Activated T-helper 2 cell treated with anti-CD3 and anti-CD28 coated beads, Interferon-gamma antibody, Interleukin-2, Interleukin-4, amounts not matched to agents 10 μg/mL and 5 μg/mL and 100 μg/mL, durations not matched to agents 14 hours and 24 hours and 36 hours (primary cell): ENCODE data around the gene TNFRSF21. TPM values are rescaled to one million over a fixed set of nuclear protein-coding genes. Genes with fewer than 3 reads are reported as not detected.

Source experiments
- DNase-seq: peaks from one replicate; pipeline ENCODE4 v3.0.0; 2021; ENCODE audit warnings: low spot score
- H3K27ac Mint-ChIP-seq: one replicate; pipeline ENCODE4 v1.8.0; 2021; ENCODE audit warnings: mixed read lengths
- H3K27me3 Mint-ChIP-seq: one replicate; pipeline ENCODE4 v1.8.0; 2021; ENCODE audit warnings: low read depth, mixed read lengths
- H3K36me3 Mint-ChIP-seq: one replicate; pipeline ENCODE4 v1.8.0; 2021; ENCODE audit warnings: low read depth, mixed read lengths
- H3K4me1 Mint-ChIP-seq: one replicate; pipeline ENCODE4 v1.8.0; 2021; ENCODE audit warnings: low read depth, mixed read lengths
- H3K4me3 Mint-ChIP-seq: one replicate; pipeline ENCODE4 v1.8.0; 2021; ENCODE audit warnings: low read depth, mild to moderate bottlenecking, moderate library complexity, mixed read lengths
- H3K9me3 Mint-ChIP-seq: one replicate; pipeline ENCODE4 v1.8.0; 2021; ENCODE audit warnings: mixed read lengths
- intact Hi-C: fragments of 100-400 bp; cut with micrococcal nuclease; formaldehyde crosslinking; loops from one replicate; pipeline ENCODE4 v1.15.1; 2023
- total RNA-seq: library from RNA; stranded (reverse); gene quantifications from 2 replicates; pipeline ENCODE4 v1.2.3, GENCODE V29; 2022

TNFRSF21 gene
- total RNA-seq, 1 donor from 2014 or later: 2.7 TPM

DNA sequence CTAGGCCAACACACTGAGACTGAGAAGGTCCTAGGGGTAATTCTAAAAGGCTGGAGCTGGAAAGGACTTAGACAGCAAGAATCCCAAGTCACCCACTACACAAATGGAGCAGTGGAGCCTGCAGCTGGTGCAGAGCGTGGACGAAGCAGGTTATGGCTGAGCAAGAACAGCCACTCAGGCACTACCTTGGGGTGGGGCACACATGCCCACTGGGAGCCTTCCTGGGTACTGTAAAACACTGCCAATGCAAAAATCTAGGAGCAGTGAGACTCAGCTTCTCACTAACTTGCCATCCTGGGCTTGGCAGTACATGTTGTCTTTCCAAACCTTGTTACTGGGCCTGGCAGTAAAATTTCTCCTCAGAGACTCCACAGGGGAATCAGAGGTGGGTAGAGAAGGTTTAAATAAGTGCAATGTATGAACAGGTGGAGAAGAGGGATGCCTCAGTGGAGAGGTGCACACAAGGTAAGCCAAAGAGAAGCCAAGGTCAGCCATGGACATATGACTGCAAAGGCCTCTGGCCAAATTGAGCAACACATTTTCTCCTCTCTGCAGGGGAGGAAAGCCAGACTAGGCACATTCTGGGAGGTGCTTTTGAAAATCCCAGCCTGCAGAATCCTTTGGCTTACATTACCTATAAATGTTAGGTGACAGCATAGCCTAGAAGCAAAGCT, 105.6 kb downstream of the TNFRSF21 start:
- Mint-ChIP-seq H3K27ac (no peak overlapping the region), H3K27me3 (peaks cover 9% of the 10 kb centered on the region)

DNA sequence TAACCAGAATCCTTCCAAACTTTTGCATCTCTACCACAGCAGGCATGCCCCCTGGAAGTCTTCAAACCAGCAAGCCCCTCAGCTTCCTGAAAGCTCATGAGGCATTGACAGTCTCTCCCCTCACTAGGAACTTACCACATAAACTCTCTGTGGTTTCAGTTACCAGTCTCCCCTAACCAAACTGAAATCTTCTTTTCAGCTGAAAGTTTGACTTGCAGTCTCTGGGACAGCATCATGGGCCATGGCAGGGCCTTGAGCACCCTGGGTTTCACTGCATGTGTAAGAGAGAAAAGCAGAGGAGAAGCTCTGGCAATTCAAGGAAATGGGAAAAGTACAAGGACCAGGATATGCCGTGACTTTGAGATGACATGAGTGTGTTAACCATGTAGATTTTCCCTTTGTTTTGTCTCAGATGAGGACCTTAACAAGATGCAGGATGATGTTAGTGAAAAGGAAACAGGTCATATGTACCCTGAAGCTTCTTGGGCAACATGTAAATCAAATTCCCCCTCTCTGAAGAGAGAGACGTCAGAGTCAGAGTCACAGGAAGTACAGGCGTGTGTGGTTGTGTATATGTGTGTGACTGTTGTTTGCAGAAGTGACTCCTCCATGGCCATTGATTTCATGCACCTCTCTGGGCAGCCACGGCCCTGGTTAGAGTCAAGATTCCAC, 106.3 kb downstream of the TNFRSF21 start:
- Mint-ChIP-seq H3K4me1 (peaks cover 14% of the 10 kb centered on the region), H3K27ac (peak overlapping the region; percentile 57), H3K36me3 (no peaks in the 10 kb centered on the region), H3K4me3 (no peak overlapping the region), H3K9me3 (no peaks in the 10 kb centered on the region), H3K27me3 (peaks cover 9% of the 10 kb centered on the region)
- DNase-seq: no peak
- intact Hi-C loops: no loop called here

More for the DNA sequence above, 105.6 kb downstream of the TNFRSF21 start:
- H3K4me1 Mint-ChIP-seq: peaks cover 14% of the 10 kb centered on the region
- H3K4me3 Mint-ChIP-seq: no peak overlapping the region
- intact Hi-C loops: no loop called here
- H3K36me3 Mint-ChIP-seq: no peaks in the 10 kb centered on the region
- H3K9me3 Mint-ChIP-seq: no peaks in the 10 kb centered on the region
- DNase-seq: no peak

DNA sequence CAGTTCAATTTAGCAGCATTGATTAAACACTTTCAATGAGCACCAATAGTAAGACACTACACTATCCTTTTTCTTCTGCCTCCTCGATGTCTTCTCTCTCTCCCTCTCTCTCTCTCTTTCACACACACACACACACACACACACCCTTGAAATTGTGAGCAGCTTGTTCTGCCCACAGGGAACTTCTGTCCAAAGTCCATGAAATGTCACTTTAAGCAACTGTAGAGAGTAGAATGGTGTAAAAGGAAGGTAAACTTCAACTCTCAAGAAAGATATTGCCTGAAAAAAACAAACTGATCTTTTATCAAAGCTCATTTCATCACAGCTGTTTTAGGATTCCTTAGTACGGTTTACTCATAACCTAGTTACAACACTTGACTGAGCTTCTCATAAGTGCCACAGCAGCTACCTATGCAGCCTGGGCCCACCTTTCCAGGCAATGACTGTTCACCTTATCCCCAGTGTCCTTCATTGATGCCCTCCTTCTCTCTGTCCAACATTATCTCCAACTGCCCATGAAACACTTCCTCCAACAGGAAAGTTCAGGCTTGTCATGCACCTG, 107.0 kb downstream of the TNFRSF21 start:
- Mint-ChIP-seq H3K27me3 (peaks cover 9% of the 10 kb centered on the region), H3K36me3 (no peaks in the 10 kb centered on the region), H3K4me3 (no peak overlapping the region), H3K4me1 (peaks cover 20% of the 10 kb centered on the region), H3K9me3 (no peaks in the 10 kb centered on the region), H3K27ac (no peak overlapping the region)
- intact Hi-C loops: no loop called here
- no peak for DNase-seq

DNA sequence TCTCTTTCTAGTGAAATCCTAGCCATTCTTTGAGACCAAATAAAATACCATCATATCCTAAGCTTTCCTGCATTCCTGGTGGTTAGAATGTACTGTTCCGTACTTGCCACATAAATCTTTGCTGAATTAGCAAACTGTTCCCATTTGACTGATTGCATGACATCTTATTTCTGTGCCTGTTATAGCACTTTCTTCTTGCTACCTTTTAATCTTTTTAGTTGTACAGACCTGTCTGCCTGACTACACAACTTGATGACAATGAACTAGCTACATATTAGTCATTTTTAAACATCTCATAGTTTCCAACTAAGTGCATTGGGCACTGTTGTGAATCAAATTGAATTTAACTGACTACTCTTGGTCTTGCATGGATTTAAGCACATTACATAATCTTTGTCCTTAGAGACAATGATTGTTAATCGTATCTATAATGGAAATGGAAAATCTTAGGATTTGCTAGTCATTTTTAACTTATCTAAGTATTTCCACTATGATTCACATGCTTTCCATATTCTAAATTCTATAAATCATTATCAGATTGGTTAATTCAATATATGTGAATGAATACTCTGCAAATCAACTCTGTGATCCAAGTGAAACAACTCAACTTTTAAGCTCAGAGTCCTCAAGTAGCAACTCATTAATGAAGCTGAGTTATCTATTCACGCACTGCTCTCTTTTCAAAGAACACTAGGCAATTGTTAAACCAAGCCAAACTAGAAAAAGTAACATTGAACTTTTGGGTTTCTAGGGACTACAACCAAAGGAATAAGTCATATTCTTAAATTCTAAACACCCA, 109.0 kb downstream of the TNFRSF21 start:
- Mint-ChIP-seq H3K27me3 (peaks cover 6% of the 10 kb centered on the region), H3K4me1 (peaks cover 21% of the 10 kb centered on the region), H3K27ac (no peak overlapping the region), H3K36me3 (no peaks in the 10 kb centered on the region), H3K9me3 (no peaks in the 10 kb centered on the region), H3K4me3 (no peak overlapping the region)
- DNase-seq: no peak
- intact Hi-C loops: no loop called here

DNA sequence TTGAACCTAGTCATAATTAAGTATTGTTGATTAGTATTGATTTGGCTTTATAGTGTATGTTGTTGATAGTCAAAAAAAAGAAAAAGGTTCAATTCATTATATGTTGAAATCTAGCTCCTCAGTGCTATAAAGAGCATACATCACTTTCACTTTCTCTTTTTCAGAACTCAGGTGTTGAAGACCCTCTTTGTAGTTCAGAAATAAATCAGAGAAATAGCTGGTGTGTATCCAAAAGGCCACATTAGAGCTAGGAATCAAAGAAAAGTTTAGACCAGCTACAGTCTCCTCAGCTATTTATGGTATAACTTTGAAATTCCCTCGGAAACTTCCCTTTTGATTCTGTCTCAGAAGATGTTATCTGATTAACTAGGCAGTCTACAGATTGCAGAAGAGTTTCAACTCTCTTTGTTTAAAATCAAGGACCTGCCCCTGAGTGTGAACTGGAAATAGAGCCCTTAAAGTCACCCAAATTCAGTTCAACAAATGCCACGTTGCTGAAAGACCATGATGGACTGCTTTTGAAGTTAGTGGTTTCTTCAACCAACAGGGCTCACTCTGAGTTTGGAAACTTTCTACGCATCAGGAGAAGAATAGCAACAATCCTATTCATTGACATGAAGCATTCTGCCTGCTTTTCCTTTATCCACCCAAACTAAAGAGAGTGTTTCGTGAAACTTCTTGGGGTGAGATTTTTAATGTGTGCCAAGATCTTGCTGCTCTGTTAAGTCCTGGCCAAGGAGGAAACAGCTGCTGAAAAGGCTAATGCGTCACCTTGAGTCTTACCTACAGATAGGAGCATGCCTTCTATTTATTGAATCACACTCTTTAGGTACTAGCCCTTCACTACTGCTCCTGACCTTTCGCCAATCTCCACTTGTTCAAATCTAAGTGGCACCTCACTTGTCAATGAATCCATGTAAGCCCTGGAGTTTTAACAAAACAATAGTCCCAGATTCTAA, 111.7 kb downstream of the TNFRSF21 start:
- Mint-ChIP-seq H3K27me3 (peaks cover 6% of the 10 kb centered on the region), H3K9me3 (no peaks in the 10 kb centered on the region), H3K4me1 (peaks cover 8% of the 10 kb centered on the region), H3K4me3 (peak overlapping the region; percentile 26), H3K36me3 (no peaks in the 10 kb centered on the region), H3K27ac (no peak overlapping the region)
- DNase-seq: no peak
- intact Hi-C loops: no loop called here

DNA sequence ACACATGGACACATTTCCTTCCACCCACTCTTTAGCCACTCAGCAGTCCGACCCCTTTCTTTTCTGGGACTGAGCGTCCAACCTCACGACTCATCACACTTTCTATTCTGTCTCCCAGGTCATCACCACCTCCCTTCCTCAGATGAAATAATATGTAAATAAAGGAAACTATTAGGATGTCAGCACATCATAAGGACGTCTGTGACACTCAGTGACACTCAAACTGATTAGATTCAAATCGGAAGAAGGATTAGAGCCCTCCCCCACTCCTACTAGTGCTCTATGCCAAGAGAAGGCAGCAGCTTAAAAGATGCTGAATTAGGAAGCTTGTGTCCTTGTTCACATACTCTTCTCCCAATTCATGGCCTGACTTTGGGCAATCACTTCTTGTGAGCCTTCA, 113.6 kb downstream of the TNFRSF21 start:
- Mint-ChIP-seq H3K36me3 (no peaks in the 10 kb centered on the region), H3K27me3 (peaks cover 6% of the 10 kb centered on the region), H3K4me3 (no peak overlapping the region), H3K27ac (no peak overlapping the region), H3K9me3 (no peaks in the 10 kb centered on the region), H3K4me1 (peaks cover 7% of the 10 kb centered on the region)
- DNase-seq: no peak
- intact Hi-C loops: no loop called here

DNA sequence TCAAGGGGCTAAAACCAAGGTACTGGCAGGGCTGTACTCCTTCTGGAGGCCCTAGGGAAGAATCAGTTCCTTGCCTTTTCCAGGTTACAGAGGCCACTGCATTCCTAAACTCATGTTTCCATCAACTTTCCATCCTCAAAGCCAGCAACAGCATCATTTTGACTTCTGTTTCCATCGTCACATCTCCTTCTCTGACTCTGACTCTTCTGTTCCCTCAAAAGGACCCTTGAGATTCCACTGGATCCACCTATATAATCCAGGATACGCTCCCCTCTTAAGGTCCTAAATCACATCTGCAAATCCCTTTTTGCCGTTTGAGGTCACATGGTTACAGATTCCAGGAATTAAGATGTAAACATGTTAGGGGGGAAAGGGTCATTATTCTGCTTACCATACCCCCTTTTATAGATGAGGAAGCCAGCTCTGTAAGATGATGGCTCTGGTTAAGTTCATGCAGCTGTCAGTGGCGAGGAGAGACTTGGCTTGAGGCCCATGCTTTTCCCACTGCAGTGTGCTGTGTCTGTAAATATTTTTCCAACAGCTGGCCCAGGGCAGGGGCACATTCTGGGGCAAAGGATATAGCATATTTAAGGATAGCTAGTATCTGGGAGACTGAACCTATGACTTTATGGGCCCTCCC, 114.6 kb downstream of the TNFRSF21 start:
- H3K36me3 Mint-ChIP-seq: no peaks in the 10 kb centered on the region

DNA sequence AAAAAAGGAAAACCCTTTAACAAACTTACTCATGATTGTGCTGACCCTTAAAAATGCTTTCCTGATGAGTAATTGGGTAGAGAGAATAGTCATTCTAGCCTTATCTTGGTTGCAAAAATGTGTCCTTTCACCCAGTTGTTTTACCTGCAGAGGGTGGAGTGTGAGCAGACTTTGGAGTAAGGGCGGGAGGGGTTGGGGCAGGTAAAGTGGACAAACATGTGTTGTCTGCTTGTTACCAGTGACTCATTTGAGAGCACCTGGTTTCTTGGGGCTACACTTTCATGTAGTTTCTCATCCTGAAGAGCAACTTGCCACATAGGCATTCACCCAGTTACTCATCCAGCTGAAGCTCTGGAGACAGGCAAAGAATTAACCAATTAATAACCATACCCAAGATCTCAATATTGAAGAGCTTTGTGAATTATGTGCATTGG, 121.1 kb downstream of the TNFRSF21 start:
- DNase-seq: no peak
- no peak overlapping the region for H3K4me3 Mint-ChIP-seq
- H3K36me3 Mint-ChIP-seq: no peaks in the 10 kb centered on the region
- H3K9me3 Mint-ChIP-seq: no peaks in the 10 kb centered on the region
- H3K27me3 Mint-ChIP-seq: peaks cover 6% of the 10 kb centered on the region
- no peaks in the 10 kb centered on the region for H3K4me1 Mint-ChIP-seq
- intact Hi-C loops: no loop called here
- H3K27ac Mint-ChIP-seq: no peak overlapping the region

More for the DNA sequence above, 114.6 kb downstream of the TNFRSF21 start:
- H3K9me3 Mint-ChIP-seq: no peaks in the 10 kb centered on the region
- H3K27ac Mint-ChIP-seq: no peak overlapping the region
- peaks cover 6% of the 10 kb centered on the region for H3K27me3 Mint-ChIP-seq
- peaks cover 7% of the 10 kb centered on the region for H3K4me1 Mint-ChIP-seq
- H3K4me3 Mint-ChIP-seq: no peak overlapping the region
- intact Hi-C loops: no loop called here
- no peak for DNase-seq

DNA sequence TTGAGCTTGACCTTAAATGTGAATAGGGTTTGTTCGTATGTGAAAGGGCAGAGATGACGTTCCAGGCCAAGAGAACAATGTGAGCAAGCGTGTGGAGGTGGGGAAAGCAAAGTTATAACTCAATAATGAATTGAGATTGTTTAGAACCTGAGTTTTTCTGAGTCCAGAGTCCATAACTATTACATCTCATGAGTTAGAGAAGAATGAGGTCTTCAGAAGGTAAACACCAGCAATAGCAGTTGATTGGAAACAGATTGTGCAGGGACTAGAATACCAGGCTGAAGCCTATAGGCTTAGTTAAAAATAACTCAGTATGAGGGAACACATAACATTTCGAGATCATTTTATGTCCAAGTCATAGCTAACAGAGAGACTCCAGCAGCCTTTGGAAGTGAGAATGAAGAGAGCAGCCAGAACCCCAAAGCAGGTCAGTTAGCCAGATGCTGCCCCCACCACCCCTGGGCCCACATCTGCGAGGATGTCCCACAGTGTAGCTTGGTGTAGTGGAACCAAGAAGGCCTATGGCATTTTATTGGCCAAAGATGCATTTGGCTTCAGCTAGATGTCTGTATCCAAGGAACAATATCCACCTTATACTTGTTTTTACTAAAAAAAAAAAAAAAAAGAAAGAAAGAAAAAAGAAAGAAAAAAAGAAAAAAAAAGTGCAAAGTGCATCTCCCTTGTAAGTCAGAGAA, 121.7 kb downstream of the TNFRSF21 start:
- DNase-seq: no peak
- no peaks in the 10 kb centered on the region for H3K36me3 Mint-ChIP-seq
- H3K27me3 Mint-ChIP-seq: peaks cover 6% of the 10 kb centered on the region
- intact Hi-C loops: no loop called here
- no peak overlapping the region for H3K4me3 Mint-ChIP-seq
- no peaks in the 10 kb centered on the region for H3K9me3 Mint-ChIP-seq
- no peaks in the 10 kb centered on the region for H3K4me1 Mint-ChIP-seq
- H3K27ac Mint-ChIP-seq: no peak overlapping the region

DNA sequence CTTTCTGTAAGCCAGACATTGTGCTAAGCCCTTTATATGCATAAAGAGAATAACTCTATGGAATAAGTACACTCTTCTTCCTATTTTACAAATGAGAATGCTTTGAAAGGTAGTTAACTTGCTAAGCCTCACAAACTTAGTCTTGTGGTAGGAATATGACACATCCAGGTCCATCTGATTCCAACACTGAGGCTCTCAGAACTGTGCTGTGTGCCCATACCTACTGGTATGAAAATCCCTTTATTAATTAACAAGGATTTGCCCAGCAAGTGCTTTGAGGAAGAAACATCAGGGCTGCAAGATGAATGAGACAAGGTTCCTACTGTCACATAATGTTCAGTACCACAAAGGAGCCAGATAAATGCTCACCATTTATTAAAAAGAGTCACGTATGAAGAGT, 122.6 kb downstream of the TNFRSF21 start:
- H3K36me3 Mint-ChIP-seq: no peaks in the 10 kb centered on the region
- peaks cover 6% of the 10 kb centered on the region for H3K27me3 Mint-ChIP-seq
- H3K27ac Mint-ChIP-seq: no peak overlapping the region
- intact Hi-C loops: no loop called here
- DNase-seq: no peak
- H3K4me3 Mint-ChIP-seq: no peak overlapping the region
- no peaks in the 10 kb centered on the region for H3K9me3 Mint-ChIP-seq
- no peaks in the 10 kb centered on the region for H3K4me1 Mint-ChIP-seq

DNA sequence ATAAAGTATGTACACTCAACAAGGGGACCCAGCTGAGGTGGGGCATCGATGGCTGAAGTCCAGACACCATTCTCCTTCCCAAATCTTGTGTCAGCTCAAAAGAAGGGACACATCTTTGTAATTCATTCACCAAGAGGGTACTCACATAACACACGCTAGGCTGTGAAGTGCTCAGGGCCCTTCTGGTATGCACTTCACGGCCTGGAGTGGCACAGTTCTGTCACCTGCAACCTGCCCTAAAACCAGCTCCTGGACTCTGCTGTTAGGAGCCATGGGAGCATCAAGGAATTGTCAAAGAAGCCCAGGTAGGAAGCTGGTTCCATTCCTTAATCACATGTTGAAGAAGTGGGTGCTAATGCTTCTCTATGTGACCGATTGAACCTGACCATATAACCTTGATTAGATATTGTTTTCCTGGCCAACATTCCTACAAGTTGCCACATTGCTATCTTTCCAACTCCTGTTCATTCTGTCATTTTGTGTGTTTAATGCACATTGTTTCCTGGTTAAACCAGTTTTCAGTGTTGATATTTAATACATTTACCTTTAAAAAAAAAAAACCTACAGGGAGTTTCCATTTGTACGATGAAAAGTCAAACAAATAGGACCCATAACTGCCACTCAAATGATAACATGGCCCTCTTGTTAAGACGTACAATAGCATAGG, 127.3 kb downstream of the TNFRSF21 start:
- DNase-seq: no peak
- Mint-ChIP-seq H3K27ac (no peak overlapping the region), H3K4me1 (no peaks in the 10 kb centered on the region), H3K36me3 (no peaks in the 10 kb centered on the region), H3K4me3 (no peak overlapping the region), H3K9me3 (no peaks in the 10 kb centered on the region), H3K27me3 (peaks cover 4% of the 10 kb centered on the region)
- intact Hi-C loops: no loop called here
